HG03575 (cell line): Measurements from ENCODE around the gene RAB15.
A peak's percentile ranks its signal among the peaks of the same experiment; 100 is the strongest.
"Not testable (repeated sequence)": the region's sequence is repeated elsewhere in the genome, so short reads cannot be mapped to it uniquely, and the experiment has no call there.

Experiments used
- ATAC-seq: cut with Tn5 transposase; IDR thresholded peaks from one replicate; pipeline ENCODE4 v1.9.1; 2021; ENCODE audit not compliant: unreplicated experiment, insufficient number of reproducible peaks, low FRiP score; ENCODE audit errors: extremely low read depth

Gene RAB15

DNA sequence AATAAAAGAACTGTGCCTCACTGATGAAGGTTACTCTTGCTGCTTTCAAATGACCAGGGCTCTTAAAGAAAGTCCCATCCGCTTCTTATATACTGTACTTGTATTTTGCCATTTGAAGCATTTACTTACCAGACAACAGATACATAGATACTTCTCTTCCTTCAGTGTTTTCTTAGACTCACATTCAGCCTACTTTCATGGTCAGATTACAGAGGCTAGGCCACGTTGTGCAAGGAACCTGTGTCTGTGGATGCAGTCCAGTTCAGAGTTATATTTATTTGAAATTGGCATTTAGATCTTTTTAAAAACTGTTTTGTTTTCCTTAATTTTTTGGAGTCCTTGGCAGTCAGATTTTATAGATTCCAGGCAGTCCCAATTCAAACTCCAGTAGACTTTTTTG is 51.7 kb downstream of the RAB15 start:
- ATAC-seq: no peak

- no peak for ATAC-seq
Observed at GRCh38 chr14:64919618-64920017, 52.5 kb downstream of the RAB15 start.

GRCh38 chr14:64919215-64919614 is 52.9 kb downstream of the RAB15 start:
- no peak for ATAC-seq

GRCh38 chr14:64918216-64918615 is 53.9 kb downstream of the RAB15 start:
- ATAC-seq: no peak

GRCh38 chr14:64915797-64916196 is 56.3 kb downstream of the RAB15 start:
- ATAC-seq: no peak

DNA sequence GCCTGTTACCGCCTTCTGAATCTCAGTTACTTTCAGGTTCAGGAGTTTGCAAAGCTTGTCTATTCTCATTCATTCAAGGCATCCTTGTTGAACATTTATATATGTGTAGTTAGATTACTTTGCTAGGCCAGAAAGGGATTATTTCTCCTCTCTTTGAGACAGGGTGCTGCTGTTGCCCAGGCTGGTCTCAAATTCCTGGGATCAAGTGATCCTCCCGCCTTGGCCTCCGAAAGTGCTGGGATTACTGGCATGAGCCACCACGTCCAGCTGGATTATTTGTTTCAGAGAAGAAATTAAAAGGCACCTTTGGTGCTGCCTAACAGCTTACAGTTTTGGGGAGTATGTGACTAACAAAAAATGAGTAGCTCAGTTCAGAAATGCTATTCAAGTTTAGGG is 57.1 kb downstream of the RAB15 start:
- no peak for ATAC-seq

- ATAC-seq: peak; percentile 48
Observed at GRCh38 chr14:64914237-64915028, 57.7 kb downstream of the RAB15 start, which contains the start of gene CHURC1. Gene CHURC1, plus strand, starts transcription at chr14:64914455. Its CDS starts 41 bp downstream, at chr14:64914496.

- not testable (repeated sequence) for ATAC-seq
Observed at GRCh38 chr14:64913477-64913876, 58.7 kb downstream of the RAB15 start.

GRCh38 chr14:64912261-64912660 is 59.9 kb downstream of the RAB15 start:
- no peak for ATAC-seq

DNA sequence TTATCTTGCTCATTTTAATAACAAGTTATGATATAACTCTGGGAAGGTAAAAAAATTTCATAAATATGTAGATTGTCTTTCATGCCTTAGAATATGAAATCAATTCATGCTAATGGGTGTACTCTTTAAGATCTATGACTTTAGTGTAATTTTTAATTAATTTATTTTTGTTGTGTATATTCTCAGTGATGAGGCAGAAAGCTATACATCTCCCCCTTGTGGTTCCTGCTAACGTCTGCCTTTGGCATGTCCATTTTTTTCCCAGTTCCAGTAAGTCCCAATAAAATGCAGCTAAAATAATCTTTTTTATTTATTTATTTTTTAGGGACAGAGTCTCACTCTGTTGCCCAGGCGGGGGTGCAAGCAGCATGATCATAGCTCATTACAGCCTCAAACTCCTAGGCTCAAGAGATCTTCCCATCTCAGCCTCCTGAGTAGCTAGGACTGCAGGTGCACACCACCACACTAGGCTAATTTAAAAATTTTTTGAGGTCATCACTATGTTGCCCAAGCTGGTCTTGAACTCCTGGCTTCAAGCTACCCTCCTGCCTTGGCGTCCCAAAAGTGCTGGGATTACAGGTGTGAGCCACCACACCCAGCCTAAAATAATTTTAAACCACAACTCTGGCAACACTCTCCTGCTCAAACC is 61.2 kb downstream of the RAB15 start:
- ATAC-seq: no peak

GRCh38 chr14:64906022-64906421 is 66.1 kb downstream of the RAB15 start:
- ATAC-seq: no peak

DNA sequence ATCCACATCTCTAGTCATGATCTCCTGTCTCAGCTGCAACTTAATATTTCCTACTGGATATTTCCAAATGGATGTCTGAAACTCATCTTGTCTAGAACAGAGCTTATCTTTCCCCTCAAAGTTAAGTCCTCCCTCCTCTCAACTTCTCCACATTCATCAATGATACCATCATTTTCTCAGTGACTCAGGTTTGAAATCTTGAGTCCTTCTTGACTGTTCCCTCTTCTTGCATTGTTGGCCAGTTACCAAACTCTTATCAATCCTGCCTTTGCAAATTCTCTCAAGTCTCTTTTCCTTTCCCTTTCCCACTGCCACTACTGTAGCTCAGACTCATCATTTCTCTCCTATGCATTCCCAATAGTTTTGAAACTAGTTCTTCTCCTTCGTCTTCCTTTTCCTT is 72.2 kb downstream of the RAB15 start:
- ATAC-seq: no peak
